Measurements from ENCODE around the gene INPP5B.

DNA sequence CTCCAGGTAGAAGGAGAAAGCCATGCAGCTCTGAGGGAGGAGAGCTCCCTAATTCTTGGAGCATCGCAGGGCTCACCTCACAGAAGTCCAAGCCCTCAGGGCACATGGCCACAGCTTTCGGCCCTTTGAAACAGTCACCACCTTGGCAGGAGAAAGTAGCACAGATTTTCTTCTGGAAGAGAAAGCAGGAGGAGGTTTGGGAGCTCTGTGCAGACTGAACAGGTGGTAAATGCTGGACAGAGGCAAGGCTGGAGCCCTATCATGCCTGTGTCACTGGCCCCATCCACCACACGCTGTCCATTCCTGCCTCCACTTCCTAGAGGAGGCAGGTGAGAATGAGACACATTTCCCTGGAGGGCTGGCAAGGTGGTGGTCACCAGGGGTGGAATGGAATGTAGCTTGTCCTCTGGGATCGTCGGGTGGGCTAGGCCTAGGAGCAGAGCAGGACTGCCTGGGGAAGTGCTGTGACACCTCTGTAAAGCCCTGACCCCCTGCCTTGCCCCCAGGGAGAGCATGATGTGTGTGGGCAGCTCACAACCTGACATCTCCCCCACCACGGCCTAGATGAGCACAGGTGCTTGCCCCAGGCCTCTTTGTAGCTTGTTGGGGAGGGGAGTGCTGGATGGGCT, 2.8 kb upstream of the INPP5B start:
- no peak for TF ChIP-seq POLR2A (IDR thresholded peaks at IDR 0.05; ENCODE audit: low read length)
- no peak for TF ChIP-seq GATA1 (IDR thresholded peaks at IDR 0.05; ENCODE audit: low read depth, low read length)

All from erythroblast (primary cell).